GM04504 (cell line): ENCODE data around the gene APELA.
"Not testable (repeated sequence)": the region's sequence is repeated elsewhere in the genome, so short reads cannot be mapped to it uniquely, and the experiment has no call there.

ENCODE experiments used
- DNase-seq: peaks from one replicate; pipeline ENCODE4 v3.0.0-alpha.2; 2012; ENCODE audit warnings: low read depth

The APELA gene

DNA sequence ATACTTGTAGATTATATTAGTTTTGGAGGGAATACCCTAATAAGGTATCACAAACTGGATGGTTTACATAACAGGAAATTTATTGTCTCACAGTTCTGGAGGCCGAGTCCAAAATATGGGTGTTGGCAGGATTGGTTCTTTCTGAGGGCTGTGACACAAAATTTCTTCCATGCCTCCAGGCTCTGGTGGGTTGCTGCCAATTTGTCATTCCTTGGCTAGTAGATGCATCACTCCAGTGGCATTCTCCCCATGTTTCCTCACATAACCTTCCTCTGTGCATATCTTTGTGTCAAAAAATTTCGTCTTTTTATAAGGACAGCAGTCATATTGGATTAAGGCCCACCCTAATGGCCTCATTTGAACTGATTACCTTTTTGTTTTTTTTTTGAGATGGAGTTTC, 49.3 kb downstream of the APELA start:
- peak; percentile 74 for DNase-seq

GRCh38 chr4:164927101-164927500, 50.1 kb downstream of the APELA start:
- DNase-seq: not testable (repeated sequence)

DNA sequence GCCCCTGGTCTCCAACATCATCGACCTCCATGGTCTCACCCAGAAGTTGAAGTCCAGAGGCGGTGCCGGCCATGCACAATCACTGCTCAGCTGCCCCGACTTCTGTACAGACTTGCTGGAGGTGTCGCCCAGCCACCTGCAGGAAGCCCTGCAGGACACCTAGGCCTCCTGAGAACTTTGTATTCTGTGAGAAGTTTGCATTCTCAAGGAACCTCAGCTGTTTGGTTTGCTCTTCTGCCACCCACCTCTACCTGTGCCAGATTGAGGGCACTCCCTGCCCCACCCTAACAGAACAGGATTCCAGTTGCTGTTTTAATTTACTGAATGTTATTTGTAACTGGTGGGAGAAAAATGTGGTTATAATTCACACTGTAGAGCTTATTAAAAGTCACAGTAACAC, 53.7 kb downstream of the APELA start:
- DNase-seq: no peak

GRCh38 chr4:164931551-164932324, 54.8 kb downstream of the APELA start:
- DNase-seq: no peak

- DNase-seq: no peak
Observed at GRCh38 chr4:164933244-164933643, 56.3 kb downstream of the APELA start.

DNA sequence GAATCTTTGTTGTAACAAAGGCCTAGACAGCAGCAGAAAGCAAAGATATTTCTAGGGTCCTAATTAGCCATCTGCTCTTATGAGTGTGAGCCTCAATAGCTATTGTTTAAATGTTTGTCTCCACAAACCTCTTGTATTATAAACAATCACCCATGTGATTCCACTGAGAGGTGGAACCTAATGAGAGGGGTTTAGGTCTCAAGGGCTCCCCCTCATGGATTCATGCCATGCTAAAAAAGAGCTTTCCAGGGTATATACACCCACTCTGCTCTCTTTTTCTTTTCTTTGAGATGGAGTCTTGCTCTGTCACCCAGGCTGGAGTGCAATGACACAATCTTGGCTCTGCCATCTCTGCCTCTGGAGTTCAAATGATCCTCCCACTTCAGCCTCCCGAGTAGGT, 58.4 kb downstream of the APELA start:
- DNase-seq: no peak

DNA sequence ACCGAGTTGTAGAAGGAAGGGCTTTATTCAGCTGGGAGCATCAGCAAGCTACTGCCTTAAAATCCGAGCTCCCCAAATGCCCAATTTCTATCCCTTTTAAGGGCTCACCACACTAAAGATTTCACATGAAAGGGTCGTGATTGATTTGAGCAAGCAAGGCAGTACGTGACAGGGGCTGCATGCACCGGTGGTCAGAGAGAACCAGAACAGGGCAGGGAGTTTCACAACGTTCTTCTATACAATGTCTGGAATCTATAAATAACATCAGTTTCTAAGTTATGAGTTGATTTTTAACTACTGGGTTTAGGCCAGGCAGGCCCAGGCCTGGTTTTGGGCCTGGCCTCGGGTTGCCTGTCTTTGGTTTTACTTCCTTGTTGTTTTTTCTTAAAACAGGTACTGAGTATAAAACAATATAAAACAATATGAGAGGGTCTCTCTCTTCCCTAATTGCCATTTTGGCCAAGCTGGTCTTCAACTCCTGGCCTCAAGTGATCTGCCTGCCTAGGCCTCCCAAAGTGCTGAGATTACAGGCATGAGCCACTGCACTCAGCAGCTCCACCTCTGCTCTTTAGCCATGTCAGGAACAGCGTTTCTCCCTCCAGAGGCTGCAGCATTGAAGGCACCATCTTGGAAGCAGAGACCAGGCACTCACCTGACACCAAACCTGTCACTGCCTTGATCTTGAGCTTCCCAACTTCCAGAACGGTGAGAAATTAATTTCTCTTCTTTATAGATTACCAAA, 59.1 kb downstream of the APELA start:
- not testable (repeated sequence) for DNase-seq

GRCh38 chr4:164937576-164938270, 60.7 kb downstream of the APELA start:
- no peak for DNase-seq

DNA sequence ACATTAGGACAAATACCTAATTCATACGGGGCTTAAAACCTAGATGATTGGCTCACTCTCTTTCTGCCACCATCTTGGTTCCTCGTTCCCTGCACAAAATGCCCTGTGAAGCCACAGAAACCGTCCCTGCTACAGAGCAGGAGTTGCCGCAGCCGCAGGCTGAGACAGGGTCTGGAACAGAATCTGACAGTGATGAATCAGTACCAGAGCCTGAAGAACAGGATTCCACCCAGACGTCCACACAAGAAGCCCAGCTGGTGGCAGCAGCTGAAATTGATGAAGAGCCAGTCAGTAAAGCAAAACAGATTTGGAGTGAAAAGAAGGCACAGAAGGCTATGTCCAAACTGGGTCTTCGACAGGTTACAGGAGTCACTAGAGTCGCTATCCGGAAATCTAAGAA, 66.2 kb downstream of the APELA start:
- DNase-seq: no peak

DNA sequence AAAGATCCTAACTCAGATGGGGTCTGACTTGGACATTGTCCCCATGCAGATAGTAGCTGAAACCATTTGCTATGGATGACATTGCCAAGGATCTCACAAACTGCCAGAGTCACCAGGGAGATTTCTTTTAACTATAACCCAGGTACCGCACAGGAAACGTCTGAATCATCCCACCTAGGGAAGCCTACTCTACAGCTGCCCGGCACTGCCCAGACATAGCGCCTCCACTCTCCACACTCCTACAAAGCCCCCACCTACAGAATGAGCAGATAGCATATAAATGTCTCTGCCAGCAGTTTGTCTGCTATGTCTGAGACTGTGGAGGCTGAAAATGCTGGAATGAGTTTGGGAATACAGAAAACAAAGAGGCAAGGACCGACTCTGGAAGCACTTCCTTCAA, 68.2 kb downstream of the APELA start:
- no peak for DNase-seq

DNA sequence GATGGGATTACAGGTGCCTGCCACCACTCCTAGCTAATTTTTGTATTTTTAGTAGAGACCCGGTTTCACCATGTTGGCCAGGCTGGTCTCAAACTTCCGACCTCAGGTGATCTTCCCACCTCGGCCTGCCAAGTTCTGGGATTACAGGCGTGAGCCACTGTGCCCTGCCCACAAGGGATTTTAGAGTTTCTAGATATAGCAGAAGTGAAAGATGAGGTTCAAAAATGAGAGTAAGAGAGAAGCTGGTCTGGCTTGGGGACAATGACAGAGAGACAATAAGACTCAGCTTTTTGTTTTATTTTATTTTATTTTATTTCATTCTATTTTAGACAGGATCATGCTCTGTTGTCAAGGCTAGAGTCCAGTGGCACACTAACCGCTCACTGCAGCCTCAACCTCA, 69.8 kb downstream of the APELA start:
- no peak for DNase-seq
